Endothelial cell of hepatic sinusoid (primary cell): Measurements from ENCODE around the gene AHDC1.
"Not testable (repeated sequence)": the region's sequence is repeated elsewhere in the genome, so short reads cannot be mapped to it uniquely, and the experiment has no call there.

ENCODE experiments used
- in situ Hi-C: cut with HindIII; loops from 2 replicates; pipeline ENCODE4 v1.10.0; 2017; ENCODE audit warnings: low sequenced_read_pairs

AHDC1 gene

DNA sequence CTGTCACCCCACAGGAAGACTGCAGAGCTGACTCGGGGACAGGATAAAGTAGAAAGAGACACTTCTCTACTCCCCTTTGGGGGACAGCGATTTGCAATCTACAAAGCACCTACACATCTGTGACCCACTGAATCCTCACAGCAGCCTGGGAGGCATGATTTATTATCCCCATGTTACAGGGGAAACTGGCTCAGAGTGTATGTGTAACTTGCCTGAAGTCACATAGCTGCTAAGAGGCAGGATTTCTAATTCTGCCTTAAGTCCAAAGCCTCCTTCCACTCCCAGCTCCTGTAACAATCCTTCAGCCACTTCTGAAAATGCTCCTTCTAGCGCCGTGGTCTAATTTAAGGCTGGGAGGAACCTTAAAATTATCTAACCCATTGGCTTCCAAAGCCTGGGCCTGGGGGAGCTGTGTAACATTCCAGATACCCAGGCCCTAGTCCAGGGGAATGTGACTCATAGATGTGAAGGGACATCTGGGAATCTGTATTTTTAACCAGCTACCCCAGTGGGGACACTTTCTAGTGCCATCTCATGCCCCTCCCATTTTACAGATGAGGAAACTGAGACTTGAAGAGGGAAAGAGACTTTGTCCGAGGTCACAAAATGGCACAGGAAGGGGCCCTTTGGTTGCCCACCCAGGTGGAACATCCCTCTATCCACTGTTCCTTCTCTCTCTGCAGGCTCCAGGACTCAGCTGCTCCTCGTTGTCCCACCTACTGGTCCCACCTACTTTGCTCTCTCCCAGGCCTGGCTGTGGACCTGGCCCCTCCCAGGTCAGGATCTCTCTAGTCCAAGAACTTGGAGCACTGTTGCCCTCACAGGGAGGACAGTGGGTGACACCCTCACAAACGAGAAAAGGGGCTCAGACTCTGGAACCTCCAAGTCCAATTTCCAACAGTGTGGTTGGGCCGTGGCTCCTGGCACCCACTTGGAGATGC lies 48.9 kb downstream of the AHDC1 start:
- in situ Hi-C loops = no loop called here

DNA sequence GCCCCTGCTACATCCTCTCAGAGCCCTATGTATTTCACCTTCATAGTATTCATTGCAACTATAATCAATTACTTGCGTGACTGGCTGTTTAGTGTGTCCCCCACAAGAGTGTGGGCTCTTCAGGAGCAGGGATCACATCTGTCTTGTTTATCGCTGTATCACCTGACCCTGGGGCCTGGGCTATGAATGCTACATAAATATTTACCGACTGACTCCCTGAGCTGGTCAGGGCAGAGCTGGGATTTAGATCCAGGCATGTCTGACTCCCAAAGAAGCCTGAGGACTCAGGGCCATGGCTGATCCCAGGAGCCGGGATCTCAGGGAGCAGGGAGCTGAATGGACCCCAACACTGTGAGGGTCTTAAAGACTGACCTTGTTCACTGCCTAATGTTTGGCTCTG lies 49.7 kb downstream of the AHDC1 start:
- in situ Hi-C loops = no loop called here

DNA sequence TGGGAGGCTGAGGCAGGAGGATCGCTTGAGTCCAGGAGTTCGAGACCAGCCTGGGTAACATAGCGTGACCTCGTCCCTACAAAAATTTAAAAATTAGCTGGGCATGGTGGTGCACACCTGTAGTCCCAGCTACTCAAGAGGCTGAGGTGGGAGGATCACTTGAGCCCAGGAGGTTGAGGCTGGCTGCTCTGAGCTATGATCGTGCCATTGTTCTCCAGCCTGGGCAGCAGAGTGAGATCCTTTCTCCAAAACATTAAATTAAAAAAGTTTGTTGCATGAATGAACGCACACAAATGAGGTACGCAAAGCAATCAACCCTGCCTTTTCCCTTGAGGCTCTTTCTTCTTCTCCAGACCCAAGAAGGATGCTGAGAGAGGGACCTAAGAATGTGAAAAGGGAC lies 50.1 kb downstream of the AHDC1 start:
- in situ Hi-C loops = not testable (repeated sequence)

DNA sequence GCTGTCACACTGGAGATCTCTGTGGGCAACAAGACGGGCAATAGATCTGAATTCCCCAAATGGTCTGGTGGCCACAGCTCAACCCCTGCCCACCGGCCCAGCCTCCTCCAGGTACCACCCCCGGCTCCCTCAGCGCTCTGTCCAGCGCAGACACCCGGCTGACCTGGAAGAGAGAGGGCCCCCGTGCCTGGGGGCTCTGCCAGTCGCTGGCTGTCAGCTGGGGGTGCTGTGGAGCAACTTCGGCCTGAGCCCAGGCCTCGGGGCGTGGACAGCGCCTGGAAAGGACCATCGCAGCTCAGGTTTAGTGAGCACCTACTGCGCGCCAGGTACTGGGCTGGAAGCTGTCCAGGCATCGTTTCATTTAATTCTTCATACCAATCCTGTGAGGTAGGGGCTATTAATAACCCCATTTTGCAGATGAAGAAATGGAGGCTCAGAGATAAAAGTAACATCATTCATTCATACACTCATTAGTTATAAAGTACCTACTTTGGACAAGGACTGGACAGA lies 51.0 kb downstream of the AHDC1 start:
- in situ Hi-C loops = no loop called here

DNA sequence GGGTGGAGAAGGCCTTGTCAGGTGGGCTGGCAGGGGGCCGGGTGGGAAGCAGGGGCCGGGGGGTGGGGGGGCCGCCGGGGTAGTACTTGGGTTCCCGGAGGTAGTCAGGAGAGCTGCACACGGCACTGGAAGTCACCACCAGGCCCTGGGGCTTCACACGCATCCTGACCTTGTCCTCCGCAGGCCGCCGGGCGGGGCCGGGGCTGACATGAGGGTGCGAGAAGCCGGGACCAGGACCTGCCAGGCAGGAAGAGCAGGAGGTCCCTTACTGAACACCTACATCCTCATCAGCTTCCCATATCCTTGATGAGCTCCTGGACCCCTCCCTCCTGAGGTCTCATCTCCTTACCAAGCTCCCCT lies 52.0 kb downstream of the AHDC1 start:
- in situ Hi-C loops = no loop called here

DNA sequence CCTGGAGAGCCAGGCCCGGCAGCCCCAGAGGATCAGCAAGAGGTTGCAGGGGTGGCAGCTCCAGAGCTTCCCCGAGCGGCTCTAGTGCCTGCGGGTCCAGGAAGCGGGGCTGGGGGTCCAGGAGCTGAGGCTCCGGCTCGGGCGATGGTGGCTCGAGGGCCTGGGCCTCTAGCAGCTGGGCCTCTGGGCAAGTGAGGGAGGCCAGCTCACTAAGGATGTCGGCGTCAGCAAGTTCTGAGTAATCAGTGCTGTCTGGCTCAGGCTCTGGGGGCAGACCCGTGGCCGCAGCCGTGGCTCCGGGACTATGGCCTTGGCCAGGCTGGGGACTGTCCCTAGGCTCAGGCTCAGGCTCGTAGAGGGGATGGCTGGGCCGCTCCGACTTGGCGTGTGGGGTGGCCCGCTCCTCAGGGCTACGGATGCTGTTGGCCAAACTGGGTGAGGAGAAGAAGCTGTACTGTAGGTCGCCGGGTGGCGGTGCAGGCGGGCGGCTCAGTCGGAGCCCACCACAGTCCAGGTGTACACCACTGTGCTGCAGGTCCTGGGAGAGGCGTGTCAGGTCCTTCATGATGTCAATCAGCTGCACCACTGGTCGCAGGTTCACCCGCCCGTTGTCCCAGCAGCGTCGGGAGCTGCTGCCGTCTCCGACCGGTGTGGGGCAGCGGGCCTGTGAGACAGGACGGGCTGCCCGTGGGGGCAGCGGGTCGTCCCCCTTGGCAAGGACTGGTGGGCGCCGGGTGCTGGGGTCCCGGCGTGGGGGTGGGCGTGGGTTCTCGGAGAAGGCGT lies 52.6 kb downstream of the AHDC1 start:
- in situ Hi-C loops = no loop called here

DNA sequence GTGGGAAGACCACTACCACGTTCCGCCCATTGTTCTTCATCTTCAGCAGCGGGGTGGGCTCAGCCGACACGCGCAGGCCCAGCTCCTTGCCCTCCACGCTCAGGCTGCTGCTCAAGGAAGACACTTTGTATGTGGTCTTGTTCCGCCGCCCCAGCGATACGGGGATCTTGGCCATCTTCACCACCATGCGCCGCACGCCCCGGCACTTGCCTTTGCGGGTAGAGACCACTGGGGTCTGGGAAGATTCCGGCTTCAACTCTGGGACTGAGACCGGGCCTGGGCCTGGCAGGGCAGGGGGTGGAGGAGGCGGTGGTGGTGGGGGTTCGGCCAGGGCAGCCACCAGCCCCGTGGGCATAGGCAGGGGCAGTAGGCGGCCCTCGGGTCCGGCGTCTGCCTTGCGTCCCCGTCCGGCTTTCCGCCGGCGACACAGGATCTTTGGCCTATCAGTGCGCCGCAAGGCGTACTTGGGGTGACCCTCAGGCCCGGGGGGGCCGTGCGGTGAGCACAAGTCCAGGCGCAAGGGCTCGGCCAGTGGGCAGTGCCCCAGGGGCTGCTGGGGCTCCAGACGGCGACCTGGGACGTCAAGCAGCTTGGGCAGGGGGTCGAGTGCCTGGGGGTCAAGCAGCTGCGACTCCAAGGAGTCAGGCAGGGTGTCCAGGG lies 53.3 kb downstream of the AHDC1 start:
- in situ Hi-C loops = no loop called here

DNA sequence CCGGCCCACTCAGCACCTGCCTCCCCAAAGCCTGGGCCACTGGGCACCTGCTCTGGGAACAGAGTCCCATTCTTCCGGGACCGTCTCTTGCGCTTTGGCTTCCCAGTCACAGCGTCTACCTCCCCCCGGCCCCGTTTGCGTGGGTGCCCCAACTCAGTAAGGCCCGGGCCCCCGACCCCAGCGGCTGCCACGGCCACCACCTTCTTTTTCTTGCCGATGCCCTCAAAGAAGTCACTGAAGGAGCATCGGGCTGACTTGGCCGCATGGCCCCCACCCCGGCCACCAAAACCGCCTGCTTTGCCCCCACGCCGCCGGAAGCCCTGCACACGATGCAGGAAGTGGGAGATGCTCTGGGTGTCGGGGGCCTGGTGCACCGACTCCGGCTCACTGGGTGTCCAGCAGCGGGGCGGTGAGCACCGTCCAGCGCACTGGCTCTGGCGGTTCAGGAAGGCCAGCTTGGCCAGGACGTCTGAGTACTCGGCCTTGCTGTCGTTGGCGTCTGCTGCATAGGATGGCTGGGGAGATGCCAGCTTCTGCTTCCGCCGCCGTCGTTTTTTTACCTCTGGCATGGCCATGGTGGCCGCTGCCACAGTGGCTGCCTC lies 54.0 kb downstream of the AHDC1 start:
- in situ Hi-C loops = loop anchor here (5.0 kb wide), 1 partner anchor 47 kb away; no protein-coding TSS in a partner anchor

DNA sequence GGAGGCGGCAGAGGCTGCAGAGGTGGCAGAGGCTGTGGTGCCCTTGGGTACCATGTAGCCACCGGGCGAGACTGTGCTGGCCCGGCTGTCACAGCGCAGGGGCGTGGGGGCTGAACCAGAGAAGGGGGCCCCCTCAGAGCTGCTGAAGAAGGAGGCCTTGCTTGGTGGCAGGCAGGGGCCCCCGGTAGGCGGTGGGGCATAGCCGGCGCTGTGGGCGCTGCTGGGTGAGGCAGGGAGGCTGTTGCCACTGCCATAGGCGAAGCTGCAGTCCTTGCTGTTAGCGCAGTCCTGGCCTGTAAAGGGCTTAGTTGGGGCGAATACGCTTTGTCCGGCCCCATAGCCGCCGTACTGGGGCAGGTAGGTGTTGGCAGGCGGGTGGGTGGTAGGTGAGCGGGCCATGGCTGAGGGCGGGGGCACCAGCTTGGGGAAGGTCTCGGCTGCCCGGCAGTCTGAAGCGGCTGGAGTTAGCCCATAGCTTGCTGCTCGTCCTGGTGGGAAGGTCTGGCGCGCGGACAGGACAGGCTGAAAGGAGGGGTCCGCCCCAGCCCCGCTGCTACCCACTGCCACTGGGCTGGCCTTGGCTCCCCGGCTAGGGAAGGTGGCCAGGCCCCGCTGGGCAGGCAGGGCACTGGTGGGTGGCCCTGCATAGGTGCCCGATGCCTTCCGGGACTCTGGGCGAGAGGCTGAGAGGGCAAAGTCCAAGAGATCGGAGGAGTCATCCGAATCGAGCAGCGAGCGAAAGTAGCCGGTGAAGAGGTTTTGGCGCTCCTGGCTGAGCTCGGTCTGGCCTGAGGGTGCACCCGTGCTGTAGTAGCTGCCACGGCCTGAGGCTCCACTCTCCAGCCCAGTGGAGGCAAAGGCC lies 54.9 kb downstream of the AHDC1 start:
- in situ Hi-C loops = loop anchor here (5.0 kb wide), 1 partner anchor 48 kb away; no protein-coding TSS in a partner anchor

DNA sequence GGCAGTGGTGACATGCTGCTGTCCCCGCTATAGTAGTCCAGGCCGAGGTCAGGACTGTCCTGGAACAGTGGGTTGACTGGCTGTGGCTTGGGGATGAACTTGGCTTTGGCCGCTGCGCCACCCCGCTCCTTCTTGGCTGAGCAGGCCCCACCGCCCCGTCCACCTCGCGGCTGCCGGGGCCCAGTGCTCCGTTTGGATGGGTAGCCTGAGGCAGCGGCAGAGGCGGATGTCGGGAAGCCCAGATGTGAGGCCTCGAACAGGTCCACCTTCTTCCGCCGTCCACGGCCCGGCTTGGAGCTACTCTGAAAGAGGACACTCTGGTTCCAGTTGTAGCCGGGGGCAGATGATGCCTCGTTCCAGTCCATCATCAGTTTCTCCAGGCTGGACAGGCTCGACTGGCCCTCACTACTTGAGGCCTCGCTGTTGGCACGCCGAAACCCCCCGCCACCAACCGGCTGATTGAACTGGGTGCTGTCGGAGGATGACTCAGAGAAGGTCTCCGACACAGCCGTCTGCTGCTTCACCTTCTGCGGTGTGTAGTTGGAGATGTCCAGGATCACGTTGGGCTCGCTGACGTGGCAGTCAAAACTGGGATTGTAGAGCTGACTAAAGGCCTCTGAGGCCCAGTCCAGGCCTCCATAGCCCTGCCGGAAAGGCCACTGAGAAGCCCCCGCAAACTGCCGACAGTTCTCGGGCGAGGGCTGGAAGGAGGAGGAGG lies 55.6 kb downstream of the AHDC1 start:
- in situ Hi-C loops = loop anchor here (5.0 kb wide), 1 partner anchor 49 kb away; no protein-coding TSS in a partner anchor

DNA sequence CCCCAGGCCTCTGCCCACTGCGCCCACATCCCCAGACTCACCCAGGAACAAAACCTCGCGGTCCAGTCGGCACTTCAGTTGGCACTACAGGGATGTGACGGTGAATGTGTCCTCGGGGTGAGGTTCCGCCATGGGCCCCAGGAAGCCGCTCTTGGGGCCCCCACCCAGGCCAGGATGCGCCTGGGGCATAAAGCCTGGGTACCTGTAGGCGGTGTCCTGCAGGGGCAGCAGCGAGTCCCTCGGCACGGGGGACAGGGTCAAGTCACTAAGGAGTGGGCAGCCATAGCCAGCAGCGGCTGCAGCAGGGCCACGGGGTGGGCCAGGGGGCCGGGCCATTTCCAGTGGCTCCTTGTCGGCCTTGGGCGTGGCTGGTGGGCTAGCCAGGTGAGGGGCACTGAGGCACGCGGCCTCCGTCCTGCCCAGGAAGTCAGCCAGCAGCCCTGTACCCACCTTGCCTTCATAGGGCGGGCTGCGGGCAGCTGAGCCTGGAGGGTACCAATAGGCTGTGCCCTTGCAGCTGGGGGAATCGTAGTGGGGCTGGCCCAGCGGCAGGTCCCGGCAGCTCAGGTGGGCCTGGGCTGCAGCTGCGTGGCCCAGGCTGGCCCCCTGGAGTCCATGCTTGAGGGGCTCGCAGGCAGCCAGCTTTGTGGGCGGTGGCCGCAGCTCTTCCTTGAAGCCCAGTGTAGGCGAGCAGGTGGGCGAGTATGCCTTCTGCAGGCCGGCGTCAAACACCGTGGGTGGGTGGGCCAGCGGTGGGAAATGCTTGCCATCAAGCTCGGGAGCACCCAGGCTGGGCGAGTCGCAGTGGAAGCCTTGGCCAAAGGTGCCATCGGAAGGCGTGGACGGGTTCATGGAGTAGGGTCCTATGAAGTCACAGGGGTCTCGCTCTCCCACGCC lies 56.5 kb downstream of the AHDC1 start:
- in situ Hi-C loops = loop anchor here (5.0 kb wide), 1 partner anchor 50 kb away; no protein-coding TSS in a partner anchor

DNA sequence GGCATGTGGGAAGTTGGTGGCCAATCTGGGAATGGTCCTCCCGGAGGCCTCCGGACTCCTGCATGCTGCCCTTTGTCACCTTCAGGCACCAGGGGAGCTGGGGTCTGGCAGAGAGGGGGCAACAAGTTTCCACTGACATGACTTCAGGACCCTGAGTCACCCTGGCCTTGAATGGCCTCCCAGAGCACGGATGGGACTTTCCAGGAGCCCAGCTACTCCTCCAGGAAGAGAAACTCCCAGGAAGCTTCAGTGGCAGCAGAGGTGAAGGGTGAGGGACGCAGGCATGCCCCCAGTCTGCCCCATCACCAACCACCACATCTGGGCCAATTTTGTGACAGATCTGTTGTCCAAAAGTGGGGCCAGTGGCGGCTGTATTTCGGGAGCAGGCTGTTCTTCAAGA lies 58.1 kb downstream of the AHDC1 start:
- in situ Hi-C loops = loop anchor here (5.0 kb wide), 1 partner anchor 51 kb away; no protein-coding TSS in a partner anchor

DNA sequence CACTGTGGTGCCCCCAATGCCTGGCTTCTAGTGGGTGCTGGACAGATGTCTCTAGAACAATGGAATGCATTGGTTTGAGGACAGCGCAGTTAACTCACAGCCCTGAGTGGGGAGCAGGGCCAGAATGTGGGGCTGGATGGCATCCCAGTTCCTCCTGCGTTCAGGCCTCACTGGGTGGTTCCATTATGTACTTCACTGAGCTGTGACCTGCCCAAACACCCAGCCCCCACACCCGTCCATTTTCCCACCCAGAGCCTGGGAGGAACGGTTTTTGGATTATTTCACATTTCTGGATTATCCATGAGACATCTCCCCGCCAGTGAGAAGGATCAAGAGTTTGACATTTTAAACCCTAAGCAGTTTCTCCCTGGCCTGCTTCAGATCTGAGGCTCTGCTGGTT lies 58.7 kb downstream of the AHDC1 start:
- in situ Hi-C loops = loop anchor here (5.0 kb wide), 1 partner anchor 52 kb away; no protein-coding TSS in a partner anchor

DNA sequence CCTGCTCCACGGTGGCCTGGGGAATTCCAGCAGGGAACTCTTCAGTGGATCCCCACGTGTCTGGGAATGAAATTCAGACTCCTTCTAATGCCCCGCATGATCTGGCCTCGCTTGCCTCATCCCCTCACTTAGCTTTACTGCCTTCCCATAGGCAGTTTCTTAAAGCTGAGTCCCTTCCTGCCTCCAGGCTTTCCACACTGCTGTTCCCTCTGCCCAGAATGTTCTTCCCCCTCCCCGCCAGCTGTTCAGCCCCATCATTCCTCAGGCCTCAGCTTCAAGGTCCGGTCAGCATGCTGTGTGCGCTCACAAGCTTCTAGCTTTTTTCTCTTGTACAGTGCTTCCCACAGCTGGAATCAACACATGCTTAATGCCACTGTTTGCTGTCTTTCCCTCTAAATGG lies 59.1 kb downstream of the AHDC1 start:
- in situ Hi-C loops = loop anchor here (5.0 kb wide), 1 partner anchor 52 kb away; no protein-coding TSS in a partner anchor

DNA sequence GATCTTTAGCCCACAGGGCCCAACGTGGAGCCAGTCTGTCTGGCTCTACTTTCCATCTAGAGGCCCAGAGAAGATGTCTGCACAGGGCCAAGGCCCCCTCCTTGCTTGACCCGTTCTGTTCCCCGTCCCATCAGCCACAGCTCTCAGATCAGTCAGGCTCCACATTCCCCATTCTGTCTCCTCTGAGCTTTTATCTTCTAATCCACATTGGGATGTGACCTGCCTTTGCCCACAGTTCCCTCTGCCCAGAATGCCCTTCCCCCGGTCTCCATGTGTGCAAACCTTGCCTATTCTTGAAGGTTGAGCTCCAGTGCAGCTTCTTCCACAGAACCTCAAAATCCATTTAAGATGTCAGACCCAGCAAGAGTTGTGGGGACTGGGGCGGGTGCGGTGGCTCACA lies 60.7 kb downstream of the AHDC1 start:
- in situ Hi-C loops = no loop called here

DNA sequence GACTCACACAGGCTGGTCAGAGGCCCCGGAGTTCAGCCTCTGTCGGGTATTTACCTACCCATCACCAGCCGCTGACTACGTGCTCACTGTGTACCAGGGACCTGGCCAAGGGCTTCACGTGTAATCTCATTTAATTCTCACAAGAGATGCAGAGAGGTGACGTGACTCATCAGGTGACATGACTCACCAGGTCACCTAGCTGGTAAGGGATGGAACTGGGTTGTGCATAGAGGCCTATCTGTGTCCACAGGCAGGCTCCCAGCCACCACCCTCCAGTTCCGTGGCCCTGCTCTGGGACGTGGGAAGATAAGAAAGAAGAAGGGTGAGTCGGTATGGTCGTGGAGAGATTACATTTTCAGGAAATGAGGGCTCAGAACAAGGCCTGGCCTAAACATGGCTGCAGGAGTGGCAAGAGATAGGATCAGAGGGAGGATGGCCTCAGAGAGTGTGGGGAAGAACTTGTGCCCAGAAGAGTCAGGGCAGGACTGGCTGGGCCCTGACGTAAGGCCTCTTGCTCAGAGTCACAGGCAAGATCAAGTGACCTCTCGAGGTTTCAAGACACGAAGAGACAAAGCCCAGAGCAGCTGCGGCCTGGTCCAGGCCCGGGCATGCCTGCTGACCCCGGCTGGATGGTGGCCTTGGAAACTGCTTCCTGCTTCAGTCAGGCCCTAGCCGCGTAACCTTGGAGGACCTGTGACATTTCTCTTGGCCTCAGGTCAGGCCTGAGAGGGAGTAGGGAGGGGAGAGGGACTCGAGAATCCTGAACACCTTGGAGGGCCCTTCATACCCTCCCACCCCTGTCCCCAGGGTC lies 61.3 kb downstream of the AHDC1 start:
- in situ Hi-C loops = no loop called here
